Uterus (tissue), 4 donors: ENCODE measurements around the gene DCP1B. TPM values are rescaled to one million over a fixed set of nuclear protein-coding genes. Genes with fewer than 3 reads are reported as not detected.

ENCODE experiments used
- DNase-seq, 2 donors: peaks; one replicate each; pipeline ENCODE4 v3.0.0-alpha.2; 2019 to 2020
- H3K27ac ChIP-seq, 2 donors: fragments of 200-600 bp; sonication (generic); 1 replicate in 1 of 2; 2 replicates in 1 of 2; pipeline ENCODE4 v1.5.1; 2016 to 2018
- H3K27me3 ChIP-seq, 2 donors: fragments of 200-600 bp; sonication (generic); one replicate each; pipeline ENCODE4 v1.5.1; 2018 to 2019; ENCODE audit warnings: control low read depth in 1 of 2
- H3K36me3 ChIP-seq, 2 donors: fragments of 200-600 bp; sonication (generic); one replicate each; pipeline ENCODE4 v1.5.1; 2019; ENCODE audit warnings: control low read depth in 1 of 2
- H3K4me1 ChIP-seq, 2 donors: fragments of 200-600 bp; sonication (generic); one replicate each; pipeline ENCODE4 v1.5.1; 2018 to 2019; ENCODE audit warnings: control low read depth in 1 of 2
- H3K4me3 ChIP-seq, 2 donors: fragments of 200-600 bp; sonication (generic); 1 replicate in 1 of 2; 2 replicates in 1 of 2; pipeline ENCODE4 v1.5.1; 2018 to 2019; ENCODE audit warnings: mild to moderate bottlenecking in 1 of 2
- H3K9me3 ChIP-seq, 2 donors: fragments of 200-600 bp; sonication (generic); one replicate each; pipeline ENCODE4 v1.5.1; 2019; ENCODE audit warnings: control low read depth in 1 of 2
- CTCF ChIP-seq, 4 experiments: fragments of 200-600 bp in 2 of 4; fragments of 450-650 bp in 2 of 4; sonication (generic) in 2 of 4; IDR thresholded peaks; one replicate each; pipeline ENCODE4 v1.5.1; 2016 to 2019; ENCODE audit warnings: antibody characterized with exemption in 4 of 4, mild to moderate bottlenecking in 2 of 4, moderate library complexity in 1 of 4
- POLR2A ChIP-seq, 2 donors: fragments of 450-650 bp; IDR thresholded peaks; one replicate each; pipeline ENCODE4 v1.6.1; 2016; ENCODE audit warnings: antibody characterized with exemption in 2 of 2, mild to moderate bottlenecking in 1 of 2, moderate library complexity in 1 of 2
- intact Hi-C: fragments of 100-400 bp; cut with DNase I; formaldehyde crosslinking; loops from one replicate; pipeline ENCODE4 v1.15.1; 2023; ENCODE audit warnings: low total_unique reads
- total RNA-seq, 4 donors: library from RNA; depleted of rRNA in 3 of 4; stranded (reverse); fragments of >200 nt in 3 of 4; gene quantifications; one replicate each; pipeline versions ENCODE4 v1.1.0 to v1.2.4, GENCODE V29; 2014 to 2023
- donor health status: DM: yes; HTN: yes; CAD: no.

Gene DCP1B
- total RNA-seq, 4 donors from 2014 or later: 13.6 to 34.4 (median 20.7) TPM

- H3K36me3 ChIP-seq: no peaks in the 10 kb centered on the region
- no peaks in the 10 kb centered on the region for H3K27me3 ChIP-seq
- peak overlapping the region; percentile 79 to 87 for H3K27ac ChIP-seq
- intact Hi-C loops: loop anchor here (5.0 to 10.0 kb wide), 3 partner anchors 64 to 242 kb away; no protein-coding TSS in a partner anchor
- no peak for DNase-seq
- H3K4me3 ChIP-seq: no peak overlapping the region
- H3K9me3 ChIP-seq: no peaks in the 10 kb centered on the region
- H3K4me1 ChIP-seq: peaks cover 0 to 4% of the 10 kb centered on the region in 2 donors
- TF ChIP-seq CTCF (IDR thresholded peaks at IDR 0.05): no peak
- no peak for TF ChIP-seq POLR2A (IDR thresholded peaks at IDR 0.05)
Measured at GRCh38 chr12:2039034-2039433, 34.8 kb upstream of the DCP1B start.

DNA sequence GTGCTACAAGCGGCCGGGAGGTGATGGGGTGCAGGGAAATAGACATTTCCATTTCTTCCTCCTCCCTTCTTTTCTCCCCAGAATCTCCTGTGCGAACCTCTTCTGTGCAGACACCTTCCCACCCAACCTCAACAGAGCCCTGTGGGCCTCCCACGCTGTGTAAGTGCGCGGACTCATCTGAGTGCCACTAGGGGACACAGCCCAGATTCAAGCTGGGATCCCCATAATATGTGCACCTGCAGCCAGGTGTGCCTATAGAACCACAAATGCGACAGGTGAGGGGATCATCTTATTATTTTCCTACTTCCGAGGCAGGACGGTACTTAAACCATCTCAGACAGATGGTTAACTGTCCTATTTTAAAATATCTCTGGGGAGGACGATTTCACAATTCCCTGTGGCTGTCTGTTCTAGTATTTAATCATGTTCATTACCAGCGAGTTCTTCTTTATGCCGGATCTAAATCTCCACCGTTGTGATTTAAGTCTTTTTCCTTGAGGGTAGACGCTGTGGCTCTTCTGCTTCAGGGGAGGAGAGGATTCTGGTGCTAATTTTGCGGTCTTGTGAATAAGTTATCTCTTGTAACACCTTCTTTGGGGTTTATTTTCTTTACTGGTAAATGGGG is 31.3 kb upstream of the DCP1B start:
- intact Hi-C loops: loop anchor here (5.0 to 10.0 kb wide), 3 partner anchors 61 to 238 kb away; no protein-coding TSS in a partner anchor
- TF ChIP-seq CTCF (IDR thresholded peaks at IDR 0.05): peak in 1 of 4 experiments; percentile 8
- TF ChIP-seq POLR2A (IDR thresholded peaks at IDR 0.05): no peak
- peak overlapping the region; percentile 28 to 32 for H3K4me3 ChIP-seq

GRCh38 chr12:2034633-2035430 is 30.6 kb upstream of the DCP1B start:
- Histone ChIP-seq H3K9me3 (no peaks in the 10 kb centered on the region), H3K4me1 (peaks cover 7 to 13% of the 10 kb centered on the region in 2 donors), H3K36me3 (no peaks in the 10 kb centered on the region), H3K27me3 (no peaks in the 10 kb centered on the region), H3K27ac (peak overlapping the region; percentile 79 to 87), H3K4me3 (peak overlapping the region; percentile 28 to 32)
- peak; percentile 88 to 90 for DNase-seq
- intact Hi-C loops: loop anchor here (5.0 to 10.0 kb wide), 3 partner anchors 60 to 238 kb away; no protein-coding TSS in a partner anchor
- peak; percentile 41 to 42 for TF ChIP-seq POLR2A (IDR thresholded peaks at IDR 0.05)
- TF ChIP-seq CTCF (IDR thresholded peaks at IDR 0.05): peak; percentile 78 to 99 (median 97)

More for the DNA sequence above, 31.3 kb upstream of the DCP1B start:
- peak overlapping the region; percentile 79 to 87 for H3K27ac ChIP-seq
- H3K9me3 ChIP-seq: no peaks in the 10 kb centered on the region
- no peak for DNase-seq
- H3K4me1 ChIP-seq: peaks cover under 1 to 7% of the 10 kb centered on the region in 2 donors
- no peaks in the 10 kb centered on the region for H3K27me3 ChIP-seq
- H3K36me3 ChIP-seq: no peaks in the 10 kb centered on the region

DNA sequence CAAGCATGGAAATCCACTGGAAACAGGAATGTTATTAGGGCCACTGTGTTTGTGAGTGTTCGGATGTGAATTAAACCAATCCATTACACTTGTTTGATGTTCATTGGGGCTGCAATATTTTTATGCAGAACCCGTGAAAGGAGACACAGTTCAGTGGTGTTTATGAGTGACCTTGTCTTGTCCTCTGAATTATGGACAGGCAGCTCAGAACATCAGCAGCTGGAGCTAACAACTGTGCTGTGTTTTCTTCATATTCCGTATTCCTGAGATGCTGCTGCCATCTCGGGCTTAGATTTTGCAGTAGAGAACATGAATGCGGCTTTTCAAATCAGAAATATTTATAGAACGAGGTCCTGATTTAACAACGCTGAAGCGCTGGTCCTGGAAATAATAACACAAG is 28.2 kb upstream of the DCP1B start:
- no peak for DNase-seq
- Histone ChIP-seq H3K4me3 (no peak overlapping the region), H3K4me1 (peaks cover 13 to 14% of the 10 kb centered on the region in 2 donors), H3K9me3 (no peaks in the 10 kb centered on the region), H3K27me3 (no peaks in the 10 kb centered on the region), H3K27ac (peak overlapping the region; percentile 26 to 87), H3K36me3 (no peaks in the 10 kb centered on the region)
- TF ChIP-seq CTCF (IDR thresholded peaks at IDR 0.05) (no peak), POLR2A (IDR thresholded peaks at IDR 0.05) (no peak)
- intact Hi-C loops: loop anchor here (10.0 kb wide), 2 partner anchors 58 to 98 kb away; no protein-coding TSS in a partner anchor
